ENCODE results near the gene ATF6B. TPM values are rescaled to one million over a fixed set of nuclear protein-coding genes. Genes with fewer than 3 reads are reported as not detected.

ATF6B gene
- 121 TPM for total RNA-seq

- DNase-seq (ENCODE audit: low spot score) = peak; percentile 99
These were observed at the start of gene ATF6B for GRCh38 chr6:32127717-32128592. ATF6B (minus strand) TSS chr6:32128246; CDS start chr6:32128207, 39 bp downstream.

- DNase-seq (ENCODE audit: low spot score) = no peak
These were observed 49.2 kb upstream of the ATF6B start for GRCh38 chr6:32177183-32177787.

- no peak for DNase-seq (ENCODE audit: low spot score)
These were observed 48.6 kb upstream of the ATF6B start for GRCh38 chr6:32176476-32177182.

- DNase-seq (ENCODE audit: low spot score) = peak; percentile 98
These were observed 47.8 kb upstream of the ATF6B start, which contains the start of gene AGPAT1 for GRCh38 chr6:32175711-32176475. AGPAT1 (minus strand) TSS chr6:32176084; CDS start chr6:32171496, 4,588 bp downstream.

GRCh38 chr6:32175322-32175710 is 47.3 kb upstream of the ATF6B start:
- no peak for DNase-seq (ENCODE audit: low spot score)

- no peak for DNase-seq (ENCODE audit: low spot score)
These were observed 46.4 kb upstream of the ATF6B start for GRCh38 chr6:32174416-32174815.

- DNase-seq (ENCODE audit: low spot score) = no peak
These were observed 45.1 kb upstream of the ATF6B start for GRCh38 chr6:32173051-32173727.

GRCh38 chr6:32171234-32171633 is 43.2 kb upstream of the ATF6B start:
- no peak for DNase-seq (ENCODE audit: low spot score)

- no peak for DNase-seq (ENCODE audit: low spot score)
These were observed 42.2 kb upstream of the ATF6B start for GRCh38 chr6:32170294-32170693.

GRCh38 chr6:32168807-32169591 is 41.0 kb upstream of the ATF6B start:
- DNase-seq (ENCODE audit: low spot score) = no peak

GRCh38 chr6:32168350-32168749 is 40.3 kb upstream of the ATF6B start:
- no peak for DNase-seq (ENCODE audit: low spot score)

GRCh38 chr6:32167761-32168262 is 39.8 kb upstream of the ATF6B start:
- DNase-seq (ENCODE audit: low spot score) = no peak

- no peak for DNase-seq (ENCODE audit: low spot score)
These were observed 39.2 kb upstream of the ATF6B start for GRCh38 chr6:32167154-32167760.

- DNase-seq (ENCODE audit: low spot score) = no peak
These were observed 38.5 kb upstream of the ATF6B start for GRCh38 chr6:32166411-32167061.

GRCh38 chr6:32164295-32164694 is 36.2 kb upstream of the ATF6B start, which contains the start of gene EGFL8:
EGFL8 (plus strand) TSS chr6:32164595; CDS start chr6:32166166, 1,571 bp downstream.
- DNase-seq (ENCODE audit: low spot score) = no peak

GRCh38 chr6:32163559-32164258 is 35.7 kb upstream of the ATF6B start:
- DNase-seq (ENCODE audit: low spot score) = no peak

- no peak for DNase-seq (ENCODE audit: low spot score)
These were observed 30.0 kb upstream of the ATF6B start for GRCh38 chr6:32158052-32158451.

GRCh38 chr6:32156891-32157290 is 28.8 kb upstream of the ATF6B start:
- no peak for DNase-seq (ENCODE audit: low spot score)

All from ureter (tissue), 1 donor.